IPS DF 6.9 (cell line): ENCODE results near the gene PLEKHB2.
A peak's percentile ranks its signal among the peaks of the same experiment; 100 is the strongest.
"Not testable (repeated sequence)": the region's sequence is repeated elsewhere in the genome, so short reads cannot be mapped to it uniquely, and the experiment has no call there.

Experiments used
- DNase-seq: peaks from one replicate; pipeline ENCODE4 v3.0.0-alpha.2; 2013; ENCODE audit warnings: low read depth, low spot score
- H3K27ac ChIP-seq: one replicate; pipeline ENCODE4 v1.5.1; 2013; ENCODE audit warnings: low read length, control low read depth
- H3K27me3 ChIP-seq: 2 replicates; pipeline ENCODE4 v1.6.1; 2013; ENCODE audit warnings: mild to moderate bottlenecking, low read length; ENCODE audit not compliant: control insufficient read depth, insufficient read depth
- H3K36me3 ChIP-seq: 2 replicates; pipeline ENCODE4 v1.6.1; 2013; ENCODE audit warnings: low read length; ENCODE audit not compliant: control insufficient read depth, insufficient read depth
- H3K4me1 ChIP-seq: 2 replicates; pipeline ENCODE4 v1.6.1; 2013; ENCODE audit warnings: low read length; ENCODE audit not compliant: control insufficient read depth, insufficient read depth
- H3K4me3 ChIP-seq: 2 replicates; pipeline ENCODE4 v1.5.1; 2013; ENCODE audit warnings: mild to moderate bottlenecking, low read length
- H3K9me3 ChIP-seq: 2 replicates; pipeline ENCODE4 v1.6.1; 2013; ENCODE audit warnings: low read length, inconsistent platforms; ENCODE audit not compliant: control insufficient read depth, insufficient read depth
- WGBS: extraction: QIAGEN DNeasy Blood & Tissue Kit; methylation state at CpG from one replicate; pipeline ENCODE4 v1.1.7; 2013; ENCODE audit warnings: mixed read lengths, missing lambda C conversion rate; ENCODE audit not compliant: insufficient read length, insufficient coverage; 5-methylcytosine and 5-hydroxymethylcytosine counted together

The PLEKHB2 gene

GRCh38 chr2:131142849-131143248, 37.7 kb downstream of the PLEKHB2 start:
- no peak for DNase-seq
- H3K4me3 ChIP-seq, result no peak overlapping the region
- H3K27me3 ChIP-seq, result no peaks in the 10 kb centered on the region
- H3K9me3 ChIP-seq, result no peaks in the 10 kb centered on the region
- no peak overlapping the region for H3K27ac ChIP-seq
- no CpG with 5 or more reads among the region's 5 CpGs for WGBS
- peaks cover 14% of the 10 kb centered on the region; the same call in 1 of the 2 replicates for H3K36me3 ChIP-seq
- H3K4me1 ChIP-seq, result no peaks in the 10 kb centered on the region

GRCh38 chr2:131143803-131144202, 38.7 kb downstream of the PLEKHB2 start:
- no CpG with 5 or more reads among the region's 6 CpGs for WGBS
- Histone ChIP-seq H3K4me3 (no peak overlapping the region), H3K27me3 (no peaks in the 10 kb centered on the region), H3K9me3 (no peaks in the 10 kb centered on the region), H3K27ac (no peak overlapping the region), H3K4me1 (no peaks in the 10 kb centered on the region), H3K36me3 (peaks cover 14% of the 10 kb centered on the region; the same call in 1 of the 2 replicates)
- DNase-seq, result no peak

GRCh38 chr2:131145040-131145439, 39.9 kb downstream of the PLEKHB2 start:
- WGBS, result no CpG with 5 or more reads among the region's 2 CpGs
- Histone ChIP-seq H3K4me1 (no peaks in the 10 kb centered on the region), H3K4me3 (no peak overlapping the region), H3K27ac (no peak overlapping the region), H3K36me3 (peaks cover 11% of the 10 kb centered on the region; the same call in 1 of the 2 replicates), H3K9me3 (no peaks in the 10 kb centered on the region), H3K27me3 (no peaks in the 10 kb centered on the region)
- no peak for DNase-seq

GRCh38 chr2:131146231-131146630, 41.1 kb downstream of the PLEKHB2 start:
- peaks cover 7% of the 10 kb centered on the region; the same call in 1 of the 2 replicates for H3K36me3 ChIP-seq
- H3K9me3 ChIP-seq, result no peaks in the 10 kb centered on the region
- DNase-seq, result no peak
- H3K27ac ChIP-seq, result no peak overlapping the region
- WGBS, result no CpG with 5 or more reads among the region's 7 CpGs
- H3K4me1 ChIP-seq, result no peaks in the 10 kb centered on the region
- no peak overlapping the region for H3K4me3 ChIP-seq
- no peaks in the 10 kb centered on the region for H3K27me3 ChIP-seq

- no peak overlapping the region for H3K27ac ChIP-seq
- WGBS, result no CpG with 5 or more reads among the region's 1 CpG
- peaks cover 7% of the 10 kb centered on the region; the same call in 1 of the 2 replicates for H3K36me3 ChIP-seq
- no peaks in the 10 kb centered on the region for H3K27me3 ChIP-seq
- H3K4me1 ChIP-seq, result no peaks in the 10 kb centered on the region
- H3K9me3 ChIP-seq, result no peaks in the 10 kb centered on the region
- DNase-seq, result no peak
- H3K4me3 ChIP-seq, result no peak overlapping the region
Observed at GRCh38 chr2:131146749-131147148, 41.6 kb downstream of the PLEKHB2 start.

GRCh38 chr2:131148426-131148825, 43.3 kb downstream of the PLEKHB2 start:
- Histone ChIP-seq H3K4me1 (no peaks in the 10 kb centered on the region), H3K27ac (no peak overlapping the region), H3K36me3 (peaks cover 7% of the 10 kb centered on the region; the same call in 1 of the 2 replicates), H3K27me3 (no peaks in the 10 kb centered on the region), H3K4me3 (no peak overlapping the region), H3K9me3 (no peaks in the 10 kb centered on the region)
- DNase-seq, result no peak
- no CpG with 5 or more reads among the region's 3 CpGs for WGBS

- not testable (repeated sequence) for H3K4me1 ChIP-seq, H3K36me3 ChIP-seq, H3K27me3 ChIP-seq, H3K9me3 ChIP-seq, H3K4me3 ChIP-seq, H3K27ac ChIP-seq, DNase-seq
- WGBS, result no CpG with 5 or more reads among the region's 9 CpGs
Observed at GRCh38 chr2:131150109-131150508, 45.0 kb downstream of the PLEKHB2 start.

- no peaks in the 10 kb centered on the region for H3K9me3 ChIP-seq
- no peaks in the 10 kb centered on the region for H3K27me3 ChIP-seq
- peaks cover 2% of the 10 kb centered on the region; the same call in 1 of the 2 replicates for H3K36me3 ChIP-seq
- DNase-seq, result no peak
- H3K4me3 ChIP-seq, result no peak overlapping the region
- H3K27ac ChIP-seq, result no peak overlapping the region
- H3K4me1 ChIP-seq, result peaks cover 2% of the 10 kb centered on the region; the same call in 1 of the 2 replicates
- WGBS, result no CpG with 5 or more reads among the region's 6 CpGs
Observed at GRCh38 chr2:131151398-131151797, 46.3 kb downstream of the PLEKHB2 start.

GRCh38 chr2:131152074-131152473, 46.9 kb downstream of the PLEKHB2 start:
- Histone ChIP-seq H3K27me3 (no peaks in the 10 kb centered on the region), H3K4me1 (peaks cover 2% of the 10 kb centered on the region; the same call in 1 of the 2 replicates), H3K36me3 (no peaks in the 10 kb centered on the region; the same call in 1 of the 2 replicates), H3K4me3 (no peak overlapping the region), H3K9me3 (no peaks in the 10 kb centered on the region), H3K27ac (no peak overlapping the region)
- DNase-seq, result no peak
- WGBS, result no CpG with 5 or more reads among the region's 7 CpGs

GRCh38 chr2:131153529-131153928, 48.4 kb downstream of the PLEKHB2 start:
- H3K27me3 ChIP-seq, result no peaks in the 10 kb centered on the region
- H3K4me3 ChIP-seq, result no peak overlapping the region
- H3K9me3 ChIP-seq, result no peaks in the 10 kb centered on the region
- DNase-seq, result no peak
- no peak overlapping the region for H3K27ac ChIP-seq
- WGBS, result no CpG with 5 or more reads among the region's 4 CpGs
- peaks cover 2% of the 10 kb centered on the region; the same call in 1 of the 2 replicates for H3K4me1 ChIP-seq
- H3K36me3 ChIP-seq, result no peaks in the 10 kb centered on the region; the same call in 1 of the 2 replicates

- WGBS, result no CpG with 5 or more reads among the region's 10 CpGs
- peak; percentile 58 for DNase-seq
- H3K27ac ChIP-seq, result no peak overlapping the region
- H3K9me3 ChIP-seq, result no peaks in the 10 kb centered on the region
- no peaks in the 10 kb centered on the region; the same call in 1 of the 2 replicates for H3K36me3 ChIP-seq
- peaks cover 2% of the 10 kb centered on the region; the same call in 1 of the 2 replicates for H3K4me1 ChIP-seq
- no peak overlapping the region for H3K4me3 ChIP-seq
- no peaks in the 10 kb centered on the region for H3K27me3 ChIP-seq
Observed at GRCh38 chr2:131154071-131154531, 49.0 kb downstream of the PLEKHB2 start.
